ENCODE results near the gene TRMT1.

TRMT1 gene

GRCh38 chr19:13101590-13102415 lies 14.7 kb downstream of the TRMT1 start:
- no peak for DNase-seq

- DNase-seq: no peak
Observed at GRCh38 chr19:13100841-13101589, 15.5 kb downstream of the TRMT1 start.

GRCh38 chr19:13100031-13100588 lies 16.4 kb downstream of the TRMT1 start:
- no peak for DNase-seq

GRCh38 chr19:13099073-13099999 lies 17.2 kb downstream of the TRMT1 start:
- peak; percentile 61 for DNase-seq

GRCh38 chr19:13098277-13099072 lies 18.1 kb downstream of the TRMT1 start:
- DNase-seq: peak; percentile 67

GRCh38 chr19:13097463-13098258 lies 18.9 kb downstream of the TRMT1 start:
- no peak for DNase-seq

GRCh38 chr19:13097033-13097462 lies 19.5 kb downstream of the TRMT1 start:
- no peak for DNase-seq

- DNase-seq: no peak
Observed at GRCh38 chr19:13095934-13096927, 20.3 kb downstream of the TRMT1 start.

GRCh38 chr19:13095393-13095784 lies 21.2 kb downstream of the TRMT1 start:
- no peak for DNase-seq

- no peak for DNase-seq
Observed at GRCh38 chr19:13094771-13095392, 21.7 kb downstream of the TRMT1 start.

GRCh38 chr19:13094106-13094504 lies 22.4 kb downstream of the TRMT1 start:
- DNase-seq: no peak

GRCh38 chr19:13093407-13094105 lies 23.0 kb downstream of the TRMT1 start:
- peak; percentile 85 for DNase-seq

- DNase-seq: peak; percentile 61
Observed at GRCh38 chr19:13092606-13093235, 23.8 kb downstream of the TRMT1 start.

GRCh38 chr19:13092158-13092543 lies 24.4 kb downstream of the TRMT1 start:
- no peak for DNase-seq

- peak; percentile 98 for DNase-seq
Observed at GRCh38 chr19:13091400-13092157, 25.0 kb downstream of the TRMT1 start.

GRCh38 chr19:13090511-13091231 lies 25.9 kb downstream of the TRMT1 start:
- no peak for DNase-seq
